Measurements from ENCODE around the gene AFF3.

AFF3 gene

DNA sequence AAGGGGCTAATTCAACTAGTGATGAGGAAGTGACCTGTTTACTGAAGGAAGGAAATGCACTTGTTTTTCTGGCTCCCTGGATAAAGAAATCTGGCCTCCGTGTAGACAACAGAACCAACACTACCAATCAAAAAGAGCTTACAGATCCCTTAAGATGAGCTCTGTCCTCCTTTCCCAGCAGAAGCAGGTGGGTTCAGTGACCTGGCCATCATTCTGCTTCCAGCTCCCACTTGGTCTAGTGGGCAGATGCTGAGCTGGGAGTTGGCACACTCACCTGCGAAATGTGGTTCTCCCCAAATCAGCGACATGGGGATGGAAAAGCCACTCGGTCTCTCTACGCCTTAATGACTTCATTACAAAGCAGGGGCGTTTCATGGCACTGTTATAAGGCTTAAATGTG is 132.6 kb downstream of the AFF3 start:
- H3K36me3 ChIP-seq (ENCODE audit: control insufficient read depth, low read length), result peaks cover 47% of the 10 kb centered on the region
- TF ChIP-seq, protein P1, sequence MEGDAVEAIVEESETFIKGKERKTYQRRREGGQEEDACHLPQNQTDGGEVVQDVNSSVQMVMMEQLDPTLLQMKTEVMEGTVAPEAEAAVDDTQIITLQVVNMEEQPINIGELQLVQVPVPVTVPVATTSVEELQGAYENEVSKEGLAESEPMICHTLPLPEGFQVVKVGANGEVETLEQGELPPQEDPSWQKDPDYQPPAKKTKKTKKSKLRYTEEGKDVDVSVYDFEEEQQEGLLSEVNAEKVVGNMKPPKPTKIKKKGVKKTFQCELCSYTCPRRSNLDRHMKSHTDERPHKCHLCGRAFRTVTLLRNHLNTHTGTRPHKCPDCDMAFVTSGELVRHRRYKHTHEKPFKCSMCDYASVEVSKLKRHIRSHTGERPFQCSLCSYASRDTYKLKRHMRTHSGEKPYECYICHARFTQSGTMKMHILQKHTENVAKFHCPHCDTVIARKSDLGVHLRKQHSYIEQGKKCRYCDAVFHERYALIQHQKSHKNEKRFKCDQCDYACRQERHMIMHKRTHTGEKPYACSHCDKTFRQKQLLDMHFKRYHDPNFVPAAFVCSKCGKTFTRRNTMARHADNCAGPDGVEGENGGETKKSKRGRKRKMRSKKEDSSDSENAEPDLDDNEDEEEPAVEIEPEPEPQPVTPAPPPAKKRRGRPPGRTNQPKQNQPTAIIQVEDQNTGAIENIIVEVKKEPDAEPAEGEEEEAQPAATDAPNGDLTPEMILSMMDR (IDR thresholded peaks at IDR 0.05; ENCODE audit: low read depth, low read length, poor library complexity, severe bottlenecking), result no peak
- TF ChIP-seq EZH2phosphoT487 (IDR thresholded peaks at IDR 0.05; ENCODE audit: borderline replicate concordance, low read length), result no peak
- no peaks in the 10 kb centered on the region for H3K9me2 ChIP-seq (replicated peaks; ENCODE audit: control insufficient read depth, low read length)
- no peaks in the 10 kb centered on the region for H3K27me3 ChIP-seq (ENCODE audit: control insufficient read depth, low read length)
- no peaks in the 10 kb centered on the region for H3F3A ChIP-seq (ENCODE audit: control insufficient read depth, insufficient read depth)
- no peak overlapping the region for H3K4me2 ChIP-seq (ENCODE audit: low read length)
- H3K27ac ChIP-seq (ENCODE audit: low read depth, low read length), result no peak overlapping the region
- peaks cover 10% of the 10 kb centered on the region for H3K4me1 ChIP-seq (ENCODE audit: control insufficient read depth, low read length)
- no peaks in the 10 kb centered on the region for H3K79me2 ChIP-seq (ENCODE audit: control insufficient read depth, low read length)
- no peak overlapping the region for H3K4me3 ChIP-seq (ENCODE audit: low read length)
- no peaks in the 10 kb centered on the region for H3K9me3 ChIP-seq (ENCODE audit: control insufficient read depth, insufficient read depth, low read length)
- H4K20me1 ChIP-seq (ENCODE audit: control insufficient read depth, insufficient read depth, low read depth, low read length), result no peaks in the 10 kb centered on the region

DNA sequence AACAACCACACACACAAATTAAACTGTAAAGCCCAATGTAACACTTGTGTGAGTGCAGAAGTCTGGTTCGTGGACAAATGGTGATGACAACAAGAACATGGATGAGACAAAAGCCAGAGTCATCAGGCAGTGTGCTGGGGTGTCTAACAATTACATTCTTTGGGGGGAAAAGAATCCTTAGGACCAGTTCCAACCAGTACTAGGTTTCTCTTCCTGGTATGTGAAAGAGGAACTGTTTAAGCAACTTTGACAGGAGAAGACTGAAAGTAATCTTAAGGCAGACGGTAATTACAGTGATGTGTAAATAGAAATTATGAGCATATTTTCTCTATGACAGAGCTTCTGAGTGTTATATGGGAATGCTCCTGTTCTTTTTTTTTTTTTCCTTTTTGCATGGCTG is 133.4 kb downstream of the AFF3 start:
- Histone ChIP-seq H3K79me2 (ENCODE audit: control insufficient read depth, low read length) (no peaks in the 10 kb centered on the region), H4K20me1 (ENCODE audit: control insufficient read depth, insufficient read depth, low read depth, low read length) (no peaks in the 10 kb centered on the region), H3K4me3 (ENCODE audit: low read length) (no peak overlapping the region), H3K27me3 (ENCODE audit: control insufficient read depth, low read length) (no peaks in the 10 kb centered on the region), H3K36me3 (ENCODE audit: control insufficient read depth, low read length) (peaks cover 51% of the 10 kb centered on the region), H3K9me3 (ENCODE audit: control insufficient read depth, insufficient read depth, low read length) (no peaks in the 10 kb centered on the region), H3K27ac (ENCODE audit: low read depth, low read length) (no peak overlapping the region), H3K4me1 (ENCODE audit: control insufficient read depth, low read length) (peaks cover 10% of the 10 kb centered on the region), H3K9me2 (replicated peaks; ENCODE audit: control insufficient read depth, low read length) (no peaks in the 10 kb centered on the region), H3F3A (ENCODE audit: control insufficient read depth, insufficient read depth) (no peaks in the 10 kb centered on the region), H3K4me2 (ENCODE audit: low read length) (no peak overlapping the region)
- TF ChIP-seq, protein P1 (IDR thresholded peaks at IDR 0.05; ENCODE audit: low read depth, low read length, poor library complexity, severe bottlenecking), result no peak
- no peak for TF ChIP-seq EZH2phosphoT487 (IDR thresholded peaks at IDR 0.05; ENCODE audit: borderline replicate concordance, low read length)

DNA sequence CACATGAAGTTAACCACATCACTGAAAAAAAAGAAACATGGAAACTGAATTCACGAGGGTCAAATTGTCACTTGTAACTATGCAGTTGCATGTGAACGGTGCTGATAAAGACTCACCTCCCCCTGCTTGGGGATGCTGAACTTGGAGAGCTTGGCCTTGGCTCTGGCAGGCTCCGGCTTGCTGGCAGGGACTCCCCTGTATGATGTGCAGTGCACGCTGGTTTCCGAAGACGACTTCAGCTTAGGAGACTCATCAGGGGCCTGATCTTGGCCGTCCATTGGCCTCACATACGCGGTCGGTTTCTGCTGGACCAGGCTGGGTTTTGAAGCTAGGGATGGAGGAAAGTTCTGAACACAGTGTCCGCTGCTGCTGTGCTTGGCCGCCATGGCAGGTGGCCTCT is 135.9 kb downstream of the AFF3 start:
- H3K9me2 ChIP-seq (replicated peaks; ENCODE audit: control insufficient read depth, low read length), result no peaks in the 10 kb centered on the region
- no peak overlapping the region for H3K27ac ChIP-seq (ENCODE audit: low read depth, low read length)
- TF ChIP-seq, protein P1 (IDR thresholded peaks at IDR 0.05; ENCODE audit: low read depth, low read length, poor library complexity, severe bottlenecking), result no peak
- TF ChIP-seq EZH2phosphoT487 (IDR thresholded peaks at IDR 0.05; ENCODE audit: borderline replicate concordance, low read length), result no peak

More for the DNA sequence above, 135.9 kb downstream of the AFF3 start:
- Histone ChIP-seq H4K20me1 (ENCODE audit: control insufficient read depth, insufficient read depth, low read depth, low read length) (no peaks in the 10 kb centered on the region), H3K4me2 (ENCODE audit: low read length) (no peak overlapping the region), H3K9me3 (ENCODE audit: control insufficient read depth, insufficient read depth, low read length) (no peaks in the 10 kb centered on the region), H3F3A (ENCODE audit: control insufficient read depth, insufficient read depth) (no peaks in the 10 kb centered on the region), H3K4me3 (ENCODE audit: low read length) (no peak overlapping the region), H3K27me3 (ENCODE audit: control insufficient read depth, low read length) (no peaks in the 10 kb centered on the region), H3K36me3 (ENCODE audit: control insufficient read depth, low read length) (peaks cover 60% of the 10 kb centered on the region), H3K4me1 (ENCODE audit: control insufficient read depth, low read length) (peaks cover 10% of the 10 kb centered on the region), H3K79me2 (ENCODE audit: control insufficient read depth, low read length) (no peaks in the 10 kb centered on the region)
